A673 (cell line): Measurements from ENCODE around the gene CD164. TPM values are rescaled to one million over a fixed set of nuclear protein-coding genes. Genes with fewer than 3 reads are reported as not detected.

Experiments
- BruUV-seq: library from RNA; stranded (reverse); fragments of 400-500 nt; replicated peaks from 2 replicates; lab custom pipeline; 2021; lab: Mats Ljungman, UMichigan
- CTCF ChIA-PET: fragments of 300-600 bp; sonication (Branson Sonifier 250); formaldehyde crosslinking; loops from one replicate; lab custom pipeline; 2022; ENCODE audit warnings: antibody characterized with exemption; lab: Charles Lee
- POLR2A ChIA-PET: fragments of 300-600 bp; sonication (Branson Sonifier 250); formaldehyde crosslinking; loops from one replicate; lab custom pipeline; 2022; ENCODE audit warnings: antibody characterized with exemption; ENCODE audit not compliant: low non-redundant PET; lab: Charles Lee
- DNase-seq: peaks from one replicate; pipeline ENCODE4 v3.0.0-alpha.2; 2015; ENCODE audit warnings: low spot score
- H3K27ac ChIP-seq: fragments of 200-600 bp; sonication (generic); 2 replicates; pipeline ENCODE4 v1.5.1; 2016; ENCODE audit warnings: mixed run types, low read depth, mild to moderate bottlenecking, mixed read lengths, antibody characterized with exemption, low read length; ENCODE audit not compliant: poor library complexity, severe bottlenecking
- H3K27me3 ChIP-seq: fragments of 200-600 bp; sonication (generic); replicated peaks from 2 replicates; pipeline ENCODE4 v1.6.1; 2017; ENCODE audit warnings: mixed run types, low read depth, mild to moderate bottlenecking, mixed read lengths, antibody characterized with exemption, low read length; ENCODE audit not compliant: insufficient read depth, poor library complexity
- H3K36me3 ChIP-seq: fragments of 200-600 bp; sonication (generic); 2 replicates; pipeline ENCODE4 v1.6.1; 2016; ENCODE audit warnings: mixed run types, mild to moderate bottlenecking, mixed read lengths, antibody characterized with exemption, low read length; ENCODE audit not compliant: insufficient read depth, poor library complexity, severe bottlenecking
- H3K4me1 ChIP-seq: fragments of 200-600 bp; sonication (generic); 2 replicates; pipeline ENCODE4 v1.6.1; 2017; ENCODE audit warnings: mixed run types, mild to moderate bottlenecking, mixed read lengths, antibody characterized with exemption, low read length; ENCODE audit not compliant: insufficient read depth, poor library complexity, severe bottlenecking
- H3K4me3 ChIP-seq: fragments of 200-600 bp; sonication (generic); 2 replicates; pipeline ENCODE4 v1.5.1; 2016; ENCODE audit warnings: low read depth, mixed run types, mild to moderate bottlenecking, mixed read lengths, low read length; ENCODE audit not compliant: poor library complexity, severe bottlenecking
- H3K9me3 ChIP-seq: fragments of 200-600 bp; sonication (generic); 2 replicates; pipeline ENCODE4 v1.6.1; 2016; ENCODE audit warnings: mixed run types, low read depth, mild to moderate bottlenecking, mixed read lengths, antibody characterized with exemption, low read length; ENCODE audit not compliant: poor library complexity, severe bottlenecking
- CTCF ChIP-seq: fragments of 300-800, 200-600 bp; sonication (generic); conservative IDR thresholded peaks from 2 replicates; pipeline ENCODE4 v1.5.1; 2017; ENCODE audit warnings: low read depth, mild to moderate bottlenecking, antibody characterized with exemption, low read length, moderate library complexity, mixed read lengths
- EZH2 ChIP-seq: fragments of 200-600 bp; sonication (generic); IDR thresholded peaks from 2 replicates; pipeline ENCODE4 v1.6.1; 2017; ENCODE audit warnings: borderline replicate concordance, low read depth, mild to moderate bottlenecking, mixed read lengths, antibody characterized with exemption, low read length; ENCODE audit not compliant: poor library complexity, severe bottlenecking
- intact Hi-C: fragments of 100-400 bp; cut with micrococcal nuclease; formaldehyde crosslinking; loops from one replicate; pipeline ENCODE4 v1.10.0; 2022; ENCODE audit not compliant: unreplicated experiment
- total RNA-seq: library from RNA; stranded (reverse); gene quantifications from 2 replicates; pipeline ENCODE4 v1.2.3, GENCODE V29; 2021

The CD164 gene
- total RNA-seq, 1 experiment from 2014 or later, result 176 TPM

- Histone ChIP-seq H3K27ac (no peak overlapping the region), H3K4me3 (no peak overlapping the region), H3K36me3 (no peaks in the 10 kb centered on the region), H3K27me3 (no peaks in the 10 kb centered on the region), H3K9me3 (no peaks in the 10 kb centered on the region), H3K4me1 (no peaks in the 10 kb centered on the region)
- BruUV-seq, result no TSS peak
- intact Hi-C loops, result no loop called here
- DNase-seq, result no peak
- ChIA-PET POLR2A (interaction anchor here (0.6 kb wide), 1 partner anchor 107 kb away, joined by 4 read pairs; no protein-coding TSS in a partner anchor), CTCF (no interaction called here)
- TF ChIP-seq CTCF, result no peak
- TF ChIP-seq EZH2, result no peak
Observed at GRCh38 chr6:109417646-109418045, 35.4 kb upstream of the CD164 start.

- intact Hi-C loops, result no loop called here
- Histone ChIP-seq H3K4me1 (no peaks in the 10 kb centered on the region), H3K36me3 (no peaks in the 10 kb centered on the region), H3K9me3 (no peaks in the 10 kb centered on the region), H3K27me3 (no peaks in the 10 kb centered on the region), H3K27ac (no peak overlapping the region), H3K4me3 (no peak overlapping the region)
- TF ChIP-seq EZH2 (no peak), CTCF (no peak)
- no peak for DNase-seq
- ChIA-PET POLR2A (no interaction called here), CTCF (no interaction called here)
- no TSS peak for BruUV-seq
Observed at GRCh38 chr6:109411034-109411433, 28.8 kb upstream of the CD164 start.

GRCh38 chr6:109406196-109406595 lies 23.9 kb upstream of the CD164 start:
- no TSS peak for BruUV-seq
- Histone ChIP-seq H3K27ac (no peak overlapping the region), H3K36me3 (no peaks in the 10 kb centered on the region), H3K4me3 (no peak overlapping the region), H3K4me1 (no peaks in the 10 kb centered on the region), H3K27me3 (no peaks in the 10 kb centered on the region), H3K9me3 (no peaks in the 10 kb centered on the region)
- no peak for DNase-seq
- TF ChIP-seq CTCF (no peak), EZH2 (no peak)
- ChIA-PET POLR2A (no interaction called here), CTCF (no interaction called here)
- intact Hi-C loops, result no loop called here
